Upper lobe of left lung (tissue), 4 donors: ENCODE results near the gene TEKT5.

ENCODE experiments used
- POLR2A ChIP-seq, 4 donors: fragments of 450-650 bp; IDR thresholded peaks; one replicate each; pipeline ENCODE4 v1.5.1; 2016 to 2017; ENCODE audit warnings: antibody characterized with exemption in 4 of 4, mild to moderate bottlenecking in 2 of 4
- POLR2AphosphoS5 ChIP-seq, 2 donors: sonication (generic); formaldehyde crosslinking; IDR thresholded peaks; one replicate each; pipeline ENCODE4 v1.5.1; 2017; ENCODE audit warnings: antibody characterized with exemption in 2 of 2
- TF ChIP-seq, protein P1 (sequence below), 6 experiments: fragments of 450-650 bp in 4 of 6; fragments of 200-600 bp in 2 of 6; sonication (generic) in 2 of 6; IDR thresholded peaks; one replicate each; pipeline ENCODE4 v1.5.1; 2016 to 2019; ENCODE audit warnings: antibody characterized with exemption in 6 of 6

DNA sequence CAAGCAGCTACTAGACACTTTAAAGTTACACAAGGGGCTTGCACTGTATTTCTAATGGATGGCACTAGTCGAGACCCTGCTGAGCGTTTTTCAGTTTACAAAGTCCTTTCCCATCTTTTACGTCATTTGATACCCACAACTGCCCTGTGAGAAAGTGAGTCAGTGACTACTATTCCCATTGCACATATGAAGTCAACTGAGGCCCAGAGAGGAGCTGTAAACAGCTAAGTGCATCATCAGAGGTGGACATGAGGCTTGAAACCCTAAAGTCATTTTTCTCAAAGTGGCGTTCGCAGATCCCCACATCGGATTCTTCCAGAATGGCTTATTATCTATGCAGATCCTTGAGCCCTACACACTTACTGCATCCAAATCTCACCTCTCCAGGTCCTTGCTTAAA is 50.6 kb downstream of the TEKT5 start:
- TF ChIP-seq, protein P1, sequence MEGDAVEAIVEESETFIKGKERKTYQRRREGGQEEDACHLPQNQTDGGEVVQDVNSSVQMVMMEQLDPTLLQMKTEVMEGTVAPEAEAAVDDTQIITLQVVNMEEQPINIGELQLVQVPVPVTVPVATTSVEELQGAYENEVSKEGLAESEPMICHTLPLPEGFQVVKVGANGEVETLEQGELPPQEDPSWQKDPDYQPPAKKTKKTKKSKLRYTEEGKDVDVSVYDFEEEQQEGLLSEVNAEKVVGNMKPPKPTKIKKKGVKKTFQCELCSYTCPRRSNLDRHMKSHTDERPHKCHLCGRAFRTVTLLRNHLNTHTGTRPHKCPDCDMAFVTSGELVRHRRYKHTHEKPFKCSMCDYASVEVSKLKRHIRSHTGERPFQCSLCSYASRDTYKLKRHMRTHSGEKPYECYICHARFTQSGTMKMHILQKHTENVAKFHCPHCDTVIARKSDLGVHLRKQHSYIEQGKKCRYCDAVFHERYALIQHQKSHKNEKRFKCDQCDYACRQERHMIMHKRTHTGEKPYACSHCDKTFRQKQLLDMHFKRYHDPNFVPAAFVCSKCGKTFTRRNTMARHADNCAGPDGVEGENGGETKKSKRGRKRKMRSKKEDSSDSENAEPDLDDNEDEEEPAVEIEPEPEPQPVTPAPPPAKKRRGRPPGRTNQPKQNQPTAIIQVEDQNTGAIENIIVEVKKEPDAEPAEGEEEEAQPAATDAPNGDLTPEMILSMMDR (IDR thresholded peaks at IDR 0.05): no peak
- TF ChIP-seq POLR2AphosphoS5 (IDR thresholded peaks at IDR 0.05) (no peak), POLR2A (IDR thresholded peaks at IDR 0.05) (no peak)
